Left ventricle myocardium inferior (tissue), 1 donor: ENCODE measurements around the gene ZNF621. TPM values are rescaled to one million over a fixed set of nuclear protein-coding genes. Genes with fewer than 3 reads are reported as not detected.

ENCODE experiments used
- DNase-seq: peaks from one replicate; pipeline ENCODE4 v3.0.0-alpha.2; 2020
- H3K27ac ChIP-seq: fragments of 200-600 bp; replicated peaks from 2 replicates; pipeline ENCODE4 v1.8.0; 2021
- H3K27me3 ChIP-seq: fragments of 200-600 bp; 2 replicates; pipeline ENCODE4 v1.8.0; 2021; ENCODE audit warnings: low read depth
- H3K36me3 ChIP-seq: fragments of 200-600 bp; 2 replicates; pipeline ENCODE4 v1.8.0; 2021
- H3K4me1 ChIP-seq: fragments of 200-600 bp; 2 replicates; pipeline ENCODE4 v1.8.0; 2021
- H3K4me3 ChIP-seq: fragments of 200-600 bp; 2 replicates; pipeline ENCODE4 v1.8.0; 2021; ENCODE audit warnings: mild to moderate bottlenecking, moderate library complexity
- H3K9me3 ChIP-seq: fragments of 200-600 bp; replicated peaks from 2 replicates; pipeline ENCODE4 v1.8.0; 2021
- CTCF ChIP-seq: fragments of 200-600 bp; IDR thresholded peaks from 2 replicates; pipeline ENCODE4 v1.8.0; 2021; ENCODE audit warnings: antibody characterized with exemption, mild to moderate bottlenecking, borderline replicate concordance
- intact Hi-C: fragments of 100-400 bp; cut with micrococcal nuclease; formaldehyde crosslinking; loops from one replicate; pipeline ENCODE4 v1.11.0; 2022
- total RNA-seq: library from RNA; stranded (reverse); fragmentation: NEBNext Ultra II Directional; extraction: Animal tissue kit (Norgen Biotek cat#: 25700); gene quantifications from one replicate; pipeline ENCODE4 v1.2.1, GENCODE V29; 2021
- donor health status: DM: no; HTN: yes; CAD: no; lungs with severe emphysema.

Gene ZNF621
- total RNA-seq, 1 donor from 2014 or later: 10.2 TPM

DNA sequence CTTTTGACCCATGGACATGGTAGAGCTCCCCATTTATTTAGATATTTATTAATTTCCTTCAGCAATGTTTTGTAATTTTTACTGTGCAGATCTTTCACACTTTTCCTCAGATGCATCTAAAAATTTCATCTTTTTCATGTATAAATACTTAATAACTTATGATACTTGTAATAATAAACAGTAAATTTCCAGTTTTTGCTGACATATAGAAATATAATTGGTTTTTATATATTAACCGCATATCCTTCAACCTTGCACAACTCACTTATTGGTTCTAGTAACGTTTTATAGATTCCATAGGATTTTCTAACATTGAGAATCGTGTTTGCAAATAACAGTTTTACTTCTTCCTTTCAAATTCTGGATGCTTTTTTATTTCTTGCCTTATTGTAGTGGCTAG lies 3.5 kb upstream of the ZNF621 start:
- Histone ChIP-seq H3K4me3 (no peak overlapping the region), H3K36me3 (peaks cover 6% of the 10 kb centered on the region), H3K27me3 (no peaks in the 10 kb centered on the region), H3K4me1 (peaks cover 24% of the 10 kb centered on the region), H3K9me3 (peaks cover 7% of the 10 kb centered on the region), H3K27ac (no peak overlapping the region)
- no peak for TF ChIP-seq CTCF
- intact Hi-C loops: no loop called here
- DNase-seq: no peak

DNA sequence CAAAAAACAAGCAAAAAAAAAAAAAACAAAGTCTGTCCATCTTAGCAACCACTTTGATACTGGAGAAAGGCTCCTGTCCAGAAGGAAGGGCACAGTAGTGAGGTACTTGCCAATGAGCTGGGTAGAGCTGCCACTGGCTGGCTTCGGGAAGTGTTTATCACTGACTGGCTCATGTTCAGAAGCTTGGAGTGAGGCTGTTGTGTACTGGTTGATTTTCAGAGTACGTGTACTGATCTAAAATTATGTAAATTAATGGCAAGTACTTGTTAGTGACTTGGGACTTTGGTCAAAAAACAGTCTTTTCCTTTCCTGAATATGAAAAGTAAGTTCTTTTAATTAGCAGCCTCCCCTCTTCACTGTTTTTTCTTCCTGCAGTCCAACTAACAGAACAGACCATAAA lies 979 bp upstream of the ZNF621 start:
- H3K36me3 ChIP-seq: peaks cover 24% of the 10 kb centered on the region
- H3K9me3 ChIP-seq: peaks cover 6% of the 10 kb centered on the region
- no peaks in the 10 kb centered on the region for H3K27me3 ChIP-seq
- H3K4me1 ChIP-seq: peaks cover 28% of the 10 kb centered on the region
- H3K4me3 ChIP-seq: peak overlapping the region; percentile 82
- peak overlapping the region; percentile 93 for H3K27ac ChIP-seq
- intact Hi-C loops: no loop called here
- no peak for TF ChIP-seq CTCF
- no peak for DNase-seq

GRCh38 chr3:40524222-40524567 lies 565 bp upstream of the ZNF621 start:
- Histone ChIP-seq H3K9me3 (peaks cover 2% of the 10 kb centered on the region), H3K27ac (peak overlapping the region; percentile 93), H3K27me3 (no peaks in the 10 kb centered on the region), H3K36me3 (peaks cover 28% of the 10 kb centered on the region), H3K4me1 (peaks cover 28% of the 10 kb centered on the region), H3K4me3 (peak overlapping the region; percentile 82)
- DNase-seq: no peak
- TF ChIP-seq CTCF: no peak
- intact Hi-C loops: no loop called here

DNA sequence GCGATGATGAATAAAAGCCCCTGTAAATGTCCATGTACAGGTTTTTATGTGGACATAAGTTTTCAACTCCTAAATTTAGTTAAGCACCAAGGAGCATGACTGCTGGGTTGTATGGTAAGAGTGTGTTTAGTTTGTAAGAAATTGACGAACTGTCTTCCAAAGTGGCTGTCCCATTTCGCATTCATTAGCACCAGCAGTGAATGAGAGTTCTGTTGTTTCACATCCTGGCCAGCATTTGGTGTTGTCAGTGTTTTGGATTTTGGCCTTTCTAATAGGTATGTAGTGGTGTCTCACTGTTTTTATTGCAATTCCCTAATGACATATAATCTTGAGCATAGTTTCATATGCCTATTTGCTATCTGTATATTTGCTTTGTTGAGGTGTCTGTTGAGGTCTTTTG lies 3.7 kb downstream of the ZNF621 start:
- H3K27me3 ChIP-seq: no peaks in the 10 kb centered on the region
- no peak for DNase-seq
- H3K4me1 ChIP-seq: peaks cover 28% of the 10 kb centered on the region
- H3K27ac ChIP-seq: no peak overlapping the region
- no peak for TF ChIP-seq CTCF
- peaks cover 70% of the 10 kb centered on the region for H3K36me3 ChIP-seq
- H3K9me3 ChIP-seq: peaks cover 26% of the 10 kb centered on the region
- no peak overlapping the region for H3K4me3 ChIP-seq
- intact Hi-C loops: no loop called here

DNA sequence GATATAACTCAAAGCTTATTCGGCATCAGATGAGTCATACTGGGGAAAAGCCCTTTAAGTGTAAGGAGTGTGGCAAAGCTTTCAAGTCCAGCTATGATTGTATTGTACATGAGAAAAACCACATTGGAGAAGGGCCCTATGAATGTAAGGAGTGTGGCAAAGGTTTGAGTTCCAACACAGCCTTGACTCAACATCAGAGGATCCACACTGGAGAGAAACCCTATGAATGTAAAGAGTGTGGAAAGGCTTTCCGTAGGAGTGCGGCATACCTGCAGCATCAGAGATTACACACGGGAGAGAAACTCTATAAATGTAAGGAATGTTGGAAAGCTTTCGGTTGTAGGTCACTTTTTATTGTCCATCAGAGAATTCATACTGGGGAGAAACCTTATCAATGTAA lies 7.5 kb downstream of the ZNF621 start:
- Histone ChIP-seq H3K27ac (no peak overlapping the region), H3K4me3 (no peak overlapping the region), H3K27me3 (no peaks in the 10 kb centered on the region), H3K36me3 (peaks cover 99% of the 10 kb centered on the region), H3K4me1 (no peaks in the 10 kb centered on the region), H3K9me3 (peaks cover 52% of the 10 kb centered on the region)
- no peak for TF ChIP-seq CTCF
- intact Hi-C loops: no loop called here
- DNase-seq: no peak

GRCh38 chr3:40534283-40534682 lies 9.5 kb downstream of the ZNF621 start:
- intact Hi-C loops: no loop called here
- H3K4me1 ChIP-seq: no peaks in the 10 kb centered on the region

More at GRCh38 chr3:40534283-40534682, 9.5 kb downstream of the ZNF621 start:
- Histone ChIP-seq H3K4me3 (no peak overlapping the region), H3K27me3 (no peaks in the 10 kb centered on the region), H3K36me3 (peaks cover 98% of the 10 kb centered on the region), H3K9me3 (peaks cover 71% of the 10 kb centered on the region), H3K27ac (no peak overlapping the region)
- DNase-seq: no peak
- no peak for TF ChIP-seq CTCF
